ENCODE data around the gene MAP7D2.

DNA sequence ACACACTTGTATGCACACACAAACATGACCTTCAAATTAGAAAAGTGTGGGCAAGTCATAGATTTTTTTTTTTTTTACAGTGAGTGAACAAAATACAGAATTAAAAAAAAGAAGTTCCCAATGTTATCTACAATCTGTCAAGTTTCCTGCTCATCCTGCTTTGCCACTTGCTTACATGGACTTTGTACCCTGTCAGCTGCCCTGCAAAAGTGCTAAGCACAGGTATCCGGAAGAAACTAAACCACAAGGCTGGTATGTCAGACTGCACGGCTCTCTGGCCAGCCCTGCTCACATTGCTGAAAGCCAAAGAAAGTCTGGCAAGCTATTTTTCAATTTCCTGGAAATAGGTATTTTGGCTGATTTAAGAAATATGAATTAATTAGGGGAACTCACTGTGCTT lies 87.0 kb downstream of the MAP7D2 start:
- TF ChIP-seq, protein P1, sequence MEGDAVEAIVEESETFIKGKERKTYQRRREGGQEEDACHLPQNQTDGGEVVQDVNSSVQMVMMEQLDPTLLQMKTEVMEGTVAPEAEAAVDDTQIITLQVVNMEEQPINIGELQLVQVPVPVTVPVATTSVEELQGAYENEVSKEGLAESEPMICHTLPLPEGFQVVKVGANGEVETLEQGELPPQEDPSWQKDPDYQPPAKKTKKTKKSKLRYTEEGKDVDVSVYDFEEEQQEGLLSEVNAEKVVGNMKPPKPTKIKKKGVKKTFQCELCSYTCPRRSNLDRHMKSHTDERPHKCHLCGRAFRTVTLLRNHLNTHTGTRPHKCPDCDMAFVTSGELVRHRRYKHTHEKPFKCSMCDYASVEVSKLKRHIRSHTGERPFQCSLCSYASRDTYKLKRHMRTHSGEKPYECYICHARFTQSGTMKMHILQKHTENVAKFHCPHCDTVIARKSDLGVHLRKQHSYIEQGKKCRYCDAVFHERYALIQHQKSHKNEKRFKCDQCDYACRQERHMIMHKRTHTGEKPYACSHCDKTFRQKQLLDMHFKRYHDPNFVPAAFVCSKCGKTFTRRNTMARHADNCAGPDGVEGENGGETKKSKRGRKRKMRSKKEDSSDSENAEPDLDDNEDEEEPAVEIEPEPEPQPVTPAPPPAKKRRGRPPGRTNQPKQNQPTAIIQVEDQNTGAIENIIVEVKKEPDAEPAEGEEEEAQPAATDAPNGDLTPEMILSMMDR (IDR thresholded peaks at IDR 0.05; ENCODE audit: borderline replicate concordance, extremely low read depth, low read length, poor library complexity, severe bottlenecking) = no peak
- no peak for TF ChIP-seq EZH2 (IDR thresholded peaks at IDR 0.05; ENCODE audit: borderline replicate concordance, low read depth, low read length, severe bottlenecking)

Data from DND-41 (cell line).